Activated T-cell treated with anti-CD3 and anti-CD28 coated beads for 1 hour (primary cell): ENCODE data around the gene TNP2.
"Not testable (repeated sequence)": the region's sequence is repeated elsewhere in the genome, so short reads cannot be mapped to it uniquely, and the experiment has no call there.

ENCODE experiments used
- DNase-seq: peaks from one replicate; pipeline ENCODE4 v3.0.0-alpha.2; 2020; ENCODE audit warnings: low read depth

The TNP2 gene

GRCh38 chr16:11239644-11240632 lies 29.2 kb downstream of the TNP2 start:
- DNase-seq, result no peak

DNA sequence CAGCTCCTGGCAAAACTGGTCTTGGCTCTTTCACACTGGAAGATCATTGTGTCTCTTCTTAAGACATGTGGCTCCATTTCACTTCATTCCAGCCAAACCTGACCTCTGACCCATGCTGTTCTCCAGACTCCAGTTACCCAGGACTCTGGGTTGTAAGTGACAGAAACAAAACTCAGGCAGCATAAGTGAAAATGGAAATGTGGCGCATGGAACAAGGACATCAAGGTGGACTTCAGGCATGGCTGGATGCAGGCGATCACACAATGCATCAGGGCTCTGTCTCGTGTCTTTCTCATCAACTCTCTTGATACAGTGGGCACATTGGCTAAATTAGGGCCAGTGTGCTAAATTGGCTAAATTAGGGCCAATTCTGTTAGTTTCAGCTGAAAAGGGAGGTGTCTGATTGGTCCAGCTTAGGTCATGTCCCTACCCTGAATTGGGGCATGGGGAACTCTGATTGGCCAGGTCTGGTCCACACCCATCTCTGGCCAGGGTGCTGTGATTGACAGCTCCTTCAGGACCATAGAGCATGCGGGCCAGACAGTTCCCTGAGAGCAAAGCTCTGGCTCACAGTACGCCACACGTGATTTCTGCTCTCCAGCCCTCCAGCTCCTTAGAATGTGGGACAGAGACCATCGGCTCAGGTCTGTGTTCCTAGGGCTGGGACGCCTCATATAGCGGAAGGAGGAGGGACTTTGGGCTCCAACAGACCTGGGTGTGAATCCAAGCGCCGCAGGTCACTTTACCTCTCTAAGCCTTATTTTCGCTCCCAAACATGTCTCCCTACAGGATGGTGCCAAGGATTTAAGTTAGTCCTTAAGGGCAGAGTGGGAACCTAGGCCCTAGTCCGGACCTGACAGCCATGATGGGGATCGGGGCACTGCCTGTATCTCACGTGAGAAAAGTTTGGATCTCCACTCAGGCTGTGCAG lies 30.6 kb downstream of the TNP2 start:
- DNase-seq, result no peak

DNA sequence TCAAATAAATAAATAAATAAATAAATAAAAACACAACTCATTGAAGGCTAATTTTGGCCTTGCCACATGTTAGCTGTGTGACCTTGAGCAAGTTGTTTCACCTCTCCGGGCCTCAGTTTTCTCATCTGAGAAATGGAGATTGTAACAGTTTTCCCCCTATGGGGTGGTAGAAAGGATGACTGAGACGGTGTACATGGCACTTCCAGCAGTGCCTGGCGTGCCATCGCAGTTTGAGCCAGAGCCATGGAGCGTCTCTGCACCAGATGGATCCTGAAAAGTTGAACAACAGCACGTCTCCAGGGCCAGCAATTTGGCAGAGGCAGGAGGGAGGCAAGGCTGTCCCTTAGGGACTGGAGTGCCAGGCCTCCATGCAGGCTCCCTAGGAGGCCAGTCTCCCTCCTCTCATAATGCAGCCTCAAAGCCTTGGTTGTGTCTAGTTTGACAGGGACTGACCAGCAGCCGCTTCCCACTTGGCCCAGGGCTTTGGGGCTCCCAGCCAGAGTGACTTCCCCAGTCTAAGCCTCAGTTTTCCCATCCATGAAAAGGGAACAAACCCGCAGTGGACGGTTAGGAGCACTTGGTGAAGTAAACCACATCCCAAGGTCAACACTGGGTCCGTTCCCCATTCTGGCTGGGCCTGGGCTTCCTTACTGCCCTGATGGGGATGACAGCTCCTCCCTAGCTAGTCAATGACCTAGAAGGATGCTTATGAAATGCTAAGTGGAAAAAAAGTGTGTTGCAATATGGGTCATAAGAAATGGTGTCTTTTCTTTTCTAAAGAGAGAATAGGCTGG lies 32.5 kb downstream of the TNP2 start:
- DNase-seq, result no peak

GRCh38 chr16:11235703-11235991 lies 33.5 kb downstream of the TNP2 start:
- DNase-seq, result no peak

DNA sequence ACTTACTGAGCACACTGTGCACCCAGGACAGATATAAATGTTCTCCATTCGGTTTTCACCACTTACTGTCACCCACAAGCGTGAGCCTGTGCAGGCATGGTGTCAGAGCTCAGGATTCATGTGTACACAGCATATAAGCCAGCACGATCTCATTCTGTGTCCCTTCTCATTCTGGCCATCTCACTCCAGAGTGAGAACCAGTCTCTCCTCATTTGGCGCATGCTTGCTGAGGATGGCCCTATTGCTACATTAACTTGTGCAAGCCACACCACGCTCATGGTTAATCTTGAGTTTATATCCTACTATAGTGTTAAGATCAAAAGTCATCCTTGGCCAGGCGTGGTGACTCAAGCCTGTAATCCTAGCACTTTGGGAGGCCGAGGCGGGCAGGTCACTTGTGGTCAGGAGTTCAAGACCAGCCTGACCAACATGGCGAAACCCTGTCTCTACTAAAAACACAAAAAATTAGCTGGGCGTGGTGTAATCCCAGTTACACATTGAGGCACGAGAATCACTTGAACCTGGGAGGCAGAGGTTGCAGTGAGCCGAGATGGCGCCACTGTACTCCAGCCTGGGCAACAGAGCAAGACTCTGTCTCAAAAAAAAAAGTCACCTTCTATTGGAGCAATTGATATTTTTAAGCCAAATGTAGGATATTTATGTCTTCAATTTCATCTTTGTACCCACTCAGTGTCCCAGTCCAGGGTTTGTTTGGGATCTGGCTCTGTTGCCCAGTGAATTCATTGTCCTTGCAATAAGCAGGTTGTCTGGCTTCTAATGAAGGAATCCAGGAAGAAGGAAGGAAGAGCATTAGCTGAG lies 34.0 kb downstream of the TNP2 start:
- no peak for DNase-seq

DNA sequence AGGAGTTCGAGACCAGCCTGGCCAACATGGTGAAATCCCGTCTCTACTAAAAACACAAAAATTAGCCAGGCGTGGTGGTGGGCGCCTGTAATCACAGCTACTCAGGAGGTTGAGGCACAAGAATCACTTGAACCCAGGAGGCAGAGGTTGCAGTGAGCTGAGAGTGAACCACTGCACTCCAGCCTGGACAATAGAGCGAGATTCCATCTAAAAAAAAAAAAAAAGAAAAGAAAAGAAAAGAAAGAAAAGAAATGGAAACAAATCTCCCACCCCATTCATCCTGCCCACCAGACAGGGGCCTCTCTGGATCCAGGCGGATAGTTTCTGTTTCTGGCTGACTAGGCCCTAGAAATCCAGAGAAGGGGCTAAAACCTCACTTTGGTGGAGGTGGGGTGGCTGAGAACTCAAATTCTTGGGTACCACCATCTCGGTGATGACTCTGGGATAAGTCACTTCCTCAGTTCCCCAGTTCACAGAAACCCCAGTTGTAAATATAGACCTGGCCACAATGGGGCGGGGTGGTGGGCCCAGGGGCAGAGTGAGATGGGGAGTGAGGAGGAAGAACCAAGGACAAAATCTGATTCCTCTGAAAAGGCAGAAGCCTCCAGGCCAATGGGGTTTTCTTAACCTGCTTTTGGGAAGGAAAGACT lies 35.3 kb downstream of the TNP2 start:
- DNase-seq, result no peak

DNA sequence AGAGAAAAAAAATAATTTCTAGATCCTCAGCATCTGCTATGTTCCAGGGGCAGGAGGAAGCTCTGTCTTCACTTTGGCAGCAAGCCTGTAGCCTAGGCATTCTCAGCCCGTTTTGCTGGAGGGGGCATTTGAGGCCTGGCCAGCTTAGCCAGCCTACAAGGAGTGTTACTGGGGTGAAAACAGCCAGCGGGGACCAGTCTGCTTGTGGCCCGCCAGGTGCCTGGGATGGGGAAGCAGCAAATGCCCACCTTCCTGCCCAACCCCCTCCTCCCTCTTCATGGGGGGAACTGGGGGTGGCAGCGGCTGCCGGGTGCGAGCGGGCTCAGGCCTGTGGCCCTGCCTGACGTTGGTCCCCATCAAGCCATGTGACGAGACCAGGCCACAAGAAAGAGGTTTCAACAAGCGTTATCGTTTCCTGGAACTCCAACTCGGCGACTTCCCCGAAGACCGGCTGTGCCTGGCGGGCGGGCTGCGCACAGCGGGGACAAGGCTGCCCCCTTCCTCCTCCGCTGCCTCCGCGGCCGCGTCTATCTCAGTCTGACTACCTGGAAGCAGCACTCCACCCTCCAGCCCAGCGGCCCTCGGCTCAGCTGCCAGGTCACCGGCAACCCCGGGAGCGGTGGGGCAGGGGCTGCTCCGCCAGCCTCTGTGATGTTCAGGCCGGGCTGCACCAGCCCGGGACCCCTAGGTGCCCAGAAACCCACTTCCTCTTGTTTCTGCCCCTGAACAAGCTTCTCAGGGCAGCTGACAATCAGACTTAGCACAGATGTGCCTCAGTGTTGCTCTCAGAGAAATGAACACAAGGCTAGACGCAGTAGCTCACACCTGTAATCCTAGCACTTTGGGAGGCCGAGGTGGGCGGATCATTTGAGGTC lies 36.0 kb downstream of the TNP2 start:
- DNase-seq, result peak; percentile 61

DNA sequence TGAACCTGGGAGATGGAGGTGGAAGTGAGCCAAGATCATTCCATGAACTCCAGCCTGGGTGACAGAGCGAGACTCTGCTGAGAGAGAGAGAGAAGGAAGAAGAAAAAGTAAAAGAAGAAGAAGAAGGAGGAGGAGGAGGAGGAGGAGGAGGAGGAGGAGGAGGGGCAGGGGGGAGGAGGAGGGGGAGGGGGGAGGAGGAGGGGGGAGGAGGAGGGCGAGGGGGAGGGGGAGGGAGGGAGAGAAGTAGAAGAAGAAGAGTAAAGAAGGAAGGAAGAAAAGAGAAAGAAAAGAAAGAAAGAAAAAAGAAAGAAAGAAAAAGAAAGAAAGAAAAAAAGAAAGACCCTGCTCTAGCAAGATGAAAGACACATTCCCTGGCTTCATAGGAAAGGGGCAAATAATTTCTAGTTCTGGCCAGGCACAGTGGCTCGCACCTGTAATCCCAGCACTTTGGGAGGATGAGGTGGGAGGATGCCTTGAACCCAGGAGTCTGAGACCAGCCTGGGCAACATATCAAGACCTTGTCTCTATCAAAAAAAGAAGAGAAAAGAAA lies 36.7 kb downstream of the TNP2 start:
- no peak for DNase-seq

DNA sequence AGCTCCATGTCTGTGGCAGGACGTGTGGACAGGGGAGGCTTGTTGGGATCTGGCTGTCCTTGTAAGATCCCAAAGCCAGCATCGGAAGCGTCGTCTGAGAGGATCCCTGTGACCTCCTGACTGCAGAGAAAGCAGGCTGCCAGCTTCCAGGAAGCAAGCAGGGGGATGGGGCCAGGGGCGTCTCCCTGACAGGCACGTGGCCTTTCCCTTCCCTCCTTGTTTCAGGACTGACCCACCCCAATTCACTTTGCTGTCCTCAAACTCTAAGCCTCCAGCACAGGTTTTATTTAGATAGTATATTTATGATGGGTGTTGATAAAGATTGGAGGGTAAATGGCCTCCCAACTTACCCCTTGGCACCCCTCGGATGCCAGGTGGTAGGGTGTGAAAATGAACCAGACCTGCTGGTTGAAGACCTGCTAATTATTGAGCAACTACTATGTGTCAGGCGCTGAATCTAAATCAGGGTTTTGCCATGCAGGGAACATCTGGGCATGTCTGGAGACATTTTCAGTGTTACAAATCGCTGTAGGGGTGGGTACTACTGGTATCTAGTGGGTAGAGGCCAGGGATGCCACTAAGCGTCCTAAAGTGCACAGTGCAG lies 37.7 kb downstream of the TNP2 start:
- no peak for DNase-seq

DNA sequence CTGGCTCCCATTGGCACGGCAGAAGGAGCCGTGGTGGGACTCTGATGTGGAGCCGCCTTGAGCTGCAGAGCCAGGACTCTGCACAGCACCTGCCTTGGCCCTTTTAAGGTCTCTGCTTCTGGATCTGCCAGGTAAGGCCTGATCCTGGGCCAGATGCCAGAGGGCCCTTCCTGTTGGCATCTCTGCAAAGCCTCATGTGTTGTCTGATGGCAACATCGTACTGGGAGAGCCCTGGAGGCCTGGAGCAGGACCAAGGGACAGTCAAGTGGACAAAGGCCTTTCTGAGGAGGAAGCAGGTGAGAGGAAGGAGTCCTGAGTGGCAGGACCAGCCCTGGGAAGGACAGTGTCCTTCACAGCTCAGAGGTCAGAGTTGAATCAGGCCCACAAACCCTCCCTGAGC lies 39.2 kb downstream of the TNP2 start:
- DNase-seq, result no peak

- DNase-seq, result no peak
Observed at GRCh38 chr16:11229432-11229831, 39.7 kb downstream of the TNP2 start.

DNA sequence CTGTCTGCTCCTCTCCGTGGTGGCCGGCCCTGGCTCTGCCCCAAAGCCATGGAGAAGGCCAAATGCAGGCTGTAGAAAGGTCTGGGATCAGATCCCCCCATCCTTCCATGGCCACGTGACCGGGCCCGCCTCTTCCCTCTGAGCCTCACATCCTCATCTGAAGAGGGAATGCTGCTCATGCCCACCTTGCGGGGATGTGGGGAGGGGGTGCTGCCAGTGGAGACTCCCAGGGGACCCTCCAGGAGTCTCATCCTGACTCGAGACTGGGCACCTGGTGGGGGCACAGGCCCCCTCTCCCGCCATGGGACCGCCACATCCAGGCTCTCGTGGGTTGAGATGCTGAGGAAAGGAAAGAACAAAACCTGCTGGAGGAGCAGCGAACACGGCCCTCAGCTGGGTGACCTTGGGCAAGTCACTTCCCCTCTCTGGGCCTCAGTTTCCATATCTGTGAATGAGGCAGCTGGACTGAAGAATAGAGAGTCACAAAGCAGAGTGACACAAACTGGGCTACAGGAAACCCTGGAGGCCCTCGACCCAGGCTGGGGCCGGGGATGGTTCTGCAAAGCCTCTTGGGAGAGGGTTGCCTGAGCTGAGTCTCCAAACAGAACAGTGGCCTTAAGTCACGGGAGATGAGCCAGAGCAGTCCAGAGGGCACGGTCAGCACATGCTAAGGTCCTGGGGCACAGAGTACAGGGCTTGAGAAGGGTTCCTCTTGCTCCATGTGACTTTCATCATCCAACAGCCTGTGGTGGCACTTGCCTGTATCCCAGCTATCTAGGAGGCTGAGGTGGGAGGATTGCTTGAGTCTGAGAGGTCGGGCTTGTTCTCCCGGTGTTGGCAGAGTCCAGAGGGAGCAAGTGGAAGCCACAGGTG lies 43.2 kb downstream of the TNP2 start:
- no peak for DNase-seq

- DNase-seq, result peak; percentile 59
Observed at GRCh38 chr16:11224894-11225676, 44.0 kb downstream of the TNP2 start.

GRCh38 chr16:11224096-11224893 lies 44.8 kb downstream of the TNP2 start:
- DNase-seq, result peak; percentile 27

DNA sequence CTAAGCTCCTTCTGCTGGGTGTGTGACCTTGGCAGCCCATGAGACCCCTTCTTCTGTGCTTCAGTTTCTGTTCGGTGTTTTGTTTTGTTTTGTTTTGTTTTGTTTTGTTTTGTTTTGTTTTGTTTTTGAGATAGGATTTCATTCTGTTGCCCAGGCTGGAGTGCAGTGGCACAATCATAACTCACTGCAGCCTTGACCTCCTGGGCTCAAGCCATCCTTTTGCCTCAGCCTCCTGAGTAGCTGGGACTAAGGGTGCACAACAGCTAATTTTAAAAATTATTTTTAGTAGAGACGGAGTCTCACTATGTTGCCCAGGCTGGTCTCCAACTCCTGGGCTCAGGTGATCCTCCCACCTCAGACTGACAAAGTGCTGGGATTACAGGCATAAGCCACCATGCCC lies 48.6 kb downstream of the TNP2 start:
- not testable (repeated sequence) for DNase-seq

DNA sequence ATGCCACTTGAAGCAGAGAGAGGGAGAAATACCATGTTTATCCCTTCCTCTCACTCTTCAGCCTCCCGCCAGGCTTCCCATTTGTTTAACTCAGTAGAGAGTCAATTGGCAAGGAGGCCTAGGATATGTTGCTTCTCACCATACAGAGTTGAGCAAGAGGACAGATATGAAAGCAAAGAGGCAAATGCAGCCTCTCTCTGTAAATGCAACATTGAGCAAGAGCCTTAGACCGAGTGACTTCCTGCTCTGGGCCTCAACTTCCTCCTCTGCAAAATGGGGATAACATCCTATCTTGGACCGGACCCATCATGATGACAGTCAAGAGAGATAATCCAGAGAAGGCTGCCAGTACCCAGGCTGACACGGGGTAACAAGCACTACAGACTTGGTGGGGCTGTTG lies 49.9 kb downstream of the TNP2 start:
- DNase-seq, result no peak
